Stimulated activated CD8-positive, alpha-beta memory T cell treated with anti-CD3 and anti-CD28 coated beads, Interleukin-2, amount 100 ng/mL, for 1 hour (primary cell): Measurements from ENCODE around the gene N4BP2.

Experiments
- DNase-seq, 2 donors: peaks; one replicate each; pipeline ENCODE4 v3.0.0-alpha.2; 2020; ENCODE audit warnings: low read depth in 2 of 2

Gene N4BP2

GRCh38 chr4:40192114-40193015, 135.7 kb downstream of the N4BP2 start:
- no peak for DNase-seq

GRCh38 chr4:40193016-40193571, 136.4 kb downstream of the N4BP2 start:
- DNase-seq, result no peak

GRCh38 chr4:40193578-40193977, 136.9 kb downstream of the N4BP2 start:
- DNase-seq, result no peak

- no peak for DNase-seq
These were observed 138.0 kb downstream of the N4BP2 start for GRCh38 chr4:40194602-40195161.

GRCh38 chr4:40195182-40196177, 138.8 kb downstream of the N4BP2 start:
- DNase-seq, result no peak

GRCh38 chr4:40196272-40196671, 139.6 kb downstream of the N4BP2 start:
- DNase-seq, result no peak

GRCh38 chr4:40196724-40197281, 140.2 kb downstream of the N4BP2 start, which contains the start of gene RHOH:
TSS of gene RHOH (plus strand) at chr4:40197031. CDS start at chr4:40243387, 46,356 bp downstream.
- peak; percentile 44 to 55 for DNase-seq

- DNase-seq, result no peak
These were observed 141.4 kb downstream of the N4BP2 start for GRCh38 chr4:40197879-40198689.

- DNase-seq, result no peak
These were observed 142.6 kb downstream of the N4BP2 start for GRCh38 chr4:40199179-40199670.

- peak; percentile 39 to 41 for DNase-seq
These were observed 143.6 kb downstream of the N4BP2 start for GRCh38 chr4:40199999-40200874.

- no peak for DNase-seq
These were observed 144.5 kb downstream of the N4BP2 start for GRCh38 chr4:40200875-40201801.

GRCh38 chr4:40201898-40202297, 145.2 kb downstream of the N4BP2 start:
- no peak for DNase-seq

- DNase-seq, result no peak
These were observed 145.8 kb downstream of the N4BP2 start for GRCh38 chr4:40202474-40202873.

- no peak for DNase-seq
These were observed 148.0 kb downstream of the N4BP2 start for GRCh38 chr4:40204507-40205258.

GRCh38 chr4:40205259-40206198, 148.9 kb downstream of the N4BP2 start:
- no peak for DNase-seq

- no peak for DNase-seq
These were observed 149.8 kb downstream of the N4BP2 start for GRCh38 chr4:40206426-40206825.
